Uterus (tissue), 4 donors: Measurements from ENCODE around the gene FCN3. TPM values are rescaled to one million over a fixed set of nuclear protein-coding genes. Genes with fewer than 3 reads are reported as not detected.

ENCODE experiments used
- DNase-seq, 2 donors: peaks; one replicate each; pipeline ENCODE4 v3.0.0-alpha.2; 2019 to 2020
- H3K27ac ChIP-seq, 2 donors: fragments of 200-600 bp; sonication (generic); 1 replicate in 1 of 2; 2 replicates in 1 of 2; pipeline ENCODE4 v1.5.1; 2016 to 2018
- H3K27me3 ChIP-seq, 2 donors: fragments of 200-600 bp; sonication (generic); one replicate each; pipeline ENCODE4 v1.5.1; 2018 to 2019; ENCODE audit warnings: control low read depth in 1 of 2
- H3K36me3 ChIP-seq, 2 donors: fragments of 200-600 bp; sonication (generic); one replicate each; pipeline ENCODE4 v1.5.1; 2019; ENCODE audit warnings: control low read depth in 1 of 2
- H3K4me1 ChIP-seq, 2 donors: fragments of 200-600 bp; sonication (generic); one replicate each; pipeline ENCODE4 v1.5.1; 2018 to 2019; ENCODE audit warnings: control low read depth in 1 of 2
- H3K4me3 ChIP-seq, 2 donors: fragments of 200-600 bp; sonication (generic); 1 replicate in 1 of 2; 2 replicates in 1 of 2; pipeline ENCODE4 v1.5.1; 2018 to 2019; ENCODE audit warnings: mild to moderate bottlenecking in 1 of 2
- H3K9me3 ChIP-seq, 2 donors: fragments of 200-600 bp; sonication (generic); one replicate each; pipeline ENCODE4 v1.5.1; 2019; ENCODE audit warnings: control low read depth in 1 of 2
- CTCF ChIP-seq, 4 experiments: fragments of 200-600 bp in 2 of 4; fragments of 450-650 bp in 2 of 4; sonication (generic) in 2 of 4; IDR thresholded peaks; one replicate each; pipeline ENCODE4 v1.5.1; 2016 to 2019; ENCODE audit warnings: antibody characterized with exemption in 4 of 4, mild to moderate bottlenecking in 2 of 4, moderate library complexity in 1 of 4
- POLR2A ChIP-seq, 2 donors: fragments of 450-650 bp; IDR thresholded peaks; one replicate each; pipeline ENCODE4 v1.6.1; 2016; ENCODE audit warnings: antibody characterized with exemption in 2 of 2, mild to moderate bottlenecking in 1 of 2, moderate library complexity in 1 of 2
- intact Hi-C: fragments of 100-400 bp; cut with DNase I; formaldehyde crosslinking; loops from one replicate; pipeline ENCODE4 v1.15.1; 2023; ENCODE audit warnings: low total_unique reads
- total RNA-seq, 4 donors: library from RNA; depleted of rRNA in 3 of 4; stranded (reverse); fragments of >200 nt in 3 of 4; gene quantifications; one replicate each; pipeline versions ENCODE4 v1.1.0 to v1.2.4, GENCODE V29; 2014 to 2023
- donor health status: DM: yes; HTN: yes; CAD: no.

FCN3 gene
- total RNA-seq, 4 donors from 2014 or later = 2.1 to 4.7 (median 2.4) TPM; not detected in 1

- intact Hi-C loops = loop anchor here (5.0 kb wide), 1 partner anchor 265 kb away; no protein-coding TSS in a partner anchor
- no peak overlapping the region for H3K27ac ChIP-seq
- no peak for DNase-seq
- H3K36me3 ChIP-seq = no peaks in the 10 kb centered on the region
- no peaks in the 10 kb centered on the region for H3K27me3 ChIP-seq
- H3K9me3 ChIP-seq = no peaks in the 10 kb centered on the region
- peaks cover under 1 to 2% of the 10 kb centered on the region in 2 donors for H3K4me1 ChIP-seq
- no peak for TF ChIP-seq POLR2A (IDR thresholded peaks at IDR 0.05)
- no peak for TF ChIP-seq CTCF (IDR thresholded peaks at IDR 0.05)
- H3K4me3 ChIP-seq = no peak overlapping the region
These were observed 22.5 kb upstream of the FCN3 start for GRCh38 chr1:27397110-27397509.

- no peak overlapping the region for H3K27ac ChIP-seq
- H3K4me3 ChIP-seq = no peak overlapping the region
- no peaks in the 10 kb centered on the region for H3K9me3 ChIP-seq
- H3K27me3 ChIP-seq = no peaks in the 10 kb centered on the region
- intact Hi-C loops = loop anchor here (5.0 kb wide), 1 partner anchor 267 kb away; no protein-coding TSS in a partner anchor
- peaks cover 6 to 8% of the 10 kb centered on the region in 2 donors for H3K4me1 ChIP-seq
- DNase-seq = peak; percentile 74 to 83
- H3K36me3 ChIP-seq = no peaks in the 10 kb centered on the region
- TF ChIP-seq POLR2A (IDR thresholded peaks at IDR 0.05) (no peak), CTCF (IDR thresholded peaks at IDR 0.05) (peak; percentile 92 to 96 (median 96))
These were observed 21.0 kb upstream of the FCN3 start for GRCh38 chr1:27395441-27396195.

GRCh38 chr1:27394925-27395324, 20.3 kb upstream of the FCN3 start:
- Histone ChIP-seq H3K27ac (no peak overlapping the region), H3K4me3 (no peak overlapping the region), H3K36me3 (no peaks in the 10 kb centered on the region), H3K9me3 (no peaks in the 10 kb centered on the region), H3K4me1 (peaks cover 6 to 8% of the 10 kb centered on the region in 2 donors), H3K27me3 (no peaks in the 10 kb centered on the region)
- intact Hi-C loops = loop anchor here (5.0 kb wide), 2 partner anchors 38 to 267 kb away; no protein-coding TSS in a partner anchor
- TF ChIP-seq POLR2A (IDR thresholded peaks at IDR 0.05) (no peak), CTCF (IDR thresholded peaks at IDR 0.05) (no peak)
- no peak for DNase-seq

- Histone ChIP-seq H3K36me3 (no peaks in the 10 kb centered on the region), H3K4me3 (no peak overlapping the region), H3K27me3 (no peaks in the 10 kb centered on the region), H3K27ac (no peak overlapping the region), H3K4me1 (peaks cover 6 to 8% of the 10 kb centered on the region in 2 donors), H3K9me3 (no peaks in the 10 kb centered on the region)
- DNase-seq = no peak
- intact Hi-C loops = loop anchor here (5.0 kb wide), 1 partner anchor 37 kb away; no protein-coding TSS in a partner anchor
- TF ChIP-seq POLR2A (IDR thresholded peaks at IDR 0.05) = no peak
- TF ChIP-seq CTCF (IDR thresholded peaks at IDR 0.05) = no peak
These were observed 19.6 kb upstream of the FCN3 start for GRCh38 chr1:27394282-27394658.

GRCh38 chr1:27393641-27394281, 19.1 kb upstream of the FCN3 start:
- no peak for DNase-seq
- intact Hi-C loops = loop anchor here (5.0 kb wide), 1 partner anchor 36 kb away; no protein-coding TSS in a partner anchor
- no peaks in the 10 kb centered on the region for H3K9me3 ChIP-seq
- H3K4me3 ChIP-seq = no peak overlapping the region
- peaks cover 6 to 8% of the 10 kb centered on the region in 2 donors for H3K4me1 ChIP-seq
- H3K27me3 ChIP-seq = no peaks in the 10 kb centered on the region
- TF ChIP-seq POLR2A (IDR thresholded peaks at IDR 0.05) (no peak), CTCF (IDR thresholded peaks at IDR 0.05) (no peak)
- H3K27ac ChIP-seq = no peak overlapping the region
- no peaks in the 10 kb centered on the region for H3K36me3 ChIP-seq
